Ishikawa (cell line): ENCODE results near the gene FCHSD2.

Source experiments
- CEBPB ChIP-seq: IDR thresholded peaks from 2 replicates; pipeline ENCODE4 v1.6.1; 2012
- CREB1 ChIP-seq: IDR thresholded peaks from 2 replicates; pipeline ENCODE4 v1.6.1; 2012; ENCODE audit warnings: low read depth
- EGR1 ChIP-seq: IDR thresholded peaks from 2 replicates; pipeline ENCODE4 v1.6.1; 2012
- EP300 ChIP-seq: IDR thresholded peaks from 2 replicates; pipeline ENCODE4 v1.6.1; 2012; ENCODE audit warnings: borderline replicate concordance
- FOXM1 ChIP-seq: IDR thresholded peaks from 2 replicates; pipeline ENCODE4 v1.6.1; 2012; ENCODE audit warnings: low read depth, borderline replicate concordance
- MAX ChIP-seq: IDR thresholded peaks from 2 replicates; pipeline ENCODE4 v1.6.1; 2012
- NFIC ChIP-seq: IDR thresholded peaks from 2 replicates; pipeline ENCODE4 v1.6.1; 2012
- RAD21 ChIP-seq: IDR thresholded peaks from 2 replicates; pipeline ENCODE4 v1.6.1; 2012; ENCODE audit warnings: low read depth
- TAF1 ChIP-seq: IDR thresholded peaks from 2 replicates; pipeline ENCODE4 v1.6.1; 2012; ENCODE audit warnings: low read depth, mild to moderate bottlenecking
- TCF12 ChIP-seq: IDR thresholded peaks from 2 replicates; pipeline ENCODE4 v1.6.1; 2012; ENCODE audit warnings: low read depth
- TEAD4 ChIP-seq: IDR thresholded peaks from 2 replicates; pipeline ENCODE4 v1.6.1; 2012
- USF1 ChIP-seq: IDR thresholded peaks from 2 replicates; pipeline ENCODE4 v1.6.1; 2012
- YY1 ChIP-seq: IDR thresholded peaks from 2 replicates; pipeline ENCODE4 v1.6.1; 2012; ENCODE audit warnings: low read depth
- ZBTB7A ChIP-seq: IDR thresholded peaks from 2 replicates; pipeline ENCODE4 v1.6.1; 2012; ENCODE audit warnings: low read depth
- TF ChIP-seq, protein P1 (sequence below): IDR thresholded peaks from 2 replicates; pipeline ENCODE4 v1.6.1; 2012; ENCODE audit warnings: low read depth, mild to moderate bottlenecking

FCHSD2 gene

DNA sequence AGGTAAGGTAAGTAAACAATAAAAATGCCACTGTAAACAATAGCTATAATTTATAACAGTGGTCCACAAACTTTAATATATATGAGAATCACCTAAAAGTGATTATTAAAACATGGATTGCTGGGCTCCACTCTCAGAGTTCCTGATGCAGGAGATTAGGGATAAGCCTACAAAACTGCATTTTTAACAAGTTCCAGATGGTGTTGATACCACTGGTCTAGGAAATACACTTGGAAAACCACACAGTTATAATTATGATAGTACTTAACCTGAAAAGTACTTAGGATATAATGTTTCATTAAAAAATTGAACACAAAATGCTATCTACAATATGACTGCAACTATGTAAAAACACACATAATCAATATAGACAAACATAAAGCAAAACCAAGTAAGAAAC, 20.4 kb downstream of the FCHSD2 start:
- no peak for TF ChIP-seq TAF1
- TF ChIP-seq EGR1, result no peak
- no peak for TF ChIP-seq CREB1
- TF ChIP-seq CEBPB, result no peak
- no peak for TF ChIP-seq NFIC
- no peak for TF ChIP-seq MAX
- TF ChIP-seq USF1, result no peak
- no peak for TF ChIP-seq ZBTB7A
- no peak for TF ChIP-seq FOXM1
- no peak for TF ChIP-seq EP300
- TF ChIP-seq TCF12, result no peak

GRCh38 chr11:73117071-73117470, 25.0 kb downstream of the FCHSD2 start:
- TF ChIP-seq TEAD4, result no peak

GRCh38 chr11:73116636-73117035, 25.5 kb downstream of the FCHSD2 start:
- TF ChIP-seq CREB1 (no peak), TAF1 (no peak), EP300 (no peak), CEBPB (no peak), RAD21 (no peak), ZBTB7A (no peak), NFIC (no peak), TEAD4 (no peak), FOXM1 (no peak), USF1 (no peak), MAX (no peak), TCF12 (no peak), YY1 (no peak), EGR1 (no peak)
- TF ChIP-seq, protein P1, sequence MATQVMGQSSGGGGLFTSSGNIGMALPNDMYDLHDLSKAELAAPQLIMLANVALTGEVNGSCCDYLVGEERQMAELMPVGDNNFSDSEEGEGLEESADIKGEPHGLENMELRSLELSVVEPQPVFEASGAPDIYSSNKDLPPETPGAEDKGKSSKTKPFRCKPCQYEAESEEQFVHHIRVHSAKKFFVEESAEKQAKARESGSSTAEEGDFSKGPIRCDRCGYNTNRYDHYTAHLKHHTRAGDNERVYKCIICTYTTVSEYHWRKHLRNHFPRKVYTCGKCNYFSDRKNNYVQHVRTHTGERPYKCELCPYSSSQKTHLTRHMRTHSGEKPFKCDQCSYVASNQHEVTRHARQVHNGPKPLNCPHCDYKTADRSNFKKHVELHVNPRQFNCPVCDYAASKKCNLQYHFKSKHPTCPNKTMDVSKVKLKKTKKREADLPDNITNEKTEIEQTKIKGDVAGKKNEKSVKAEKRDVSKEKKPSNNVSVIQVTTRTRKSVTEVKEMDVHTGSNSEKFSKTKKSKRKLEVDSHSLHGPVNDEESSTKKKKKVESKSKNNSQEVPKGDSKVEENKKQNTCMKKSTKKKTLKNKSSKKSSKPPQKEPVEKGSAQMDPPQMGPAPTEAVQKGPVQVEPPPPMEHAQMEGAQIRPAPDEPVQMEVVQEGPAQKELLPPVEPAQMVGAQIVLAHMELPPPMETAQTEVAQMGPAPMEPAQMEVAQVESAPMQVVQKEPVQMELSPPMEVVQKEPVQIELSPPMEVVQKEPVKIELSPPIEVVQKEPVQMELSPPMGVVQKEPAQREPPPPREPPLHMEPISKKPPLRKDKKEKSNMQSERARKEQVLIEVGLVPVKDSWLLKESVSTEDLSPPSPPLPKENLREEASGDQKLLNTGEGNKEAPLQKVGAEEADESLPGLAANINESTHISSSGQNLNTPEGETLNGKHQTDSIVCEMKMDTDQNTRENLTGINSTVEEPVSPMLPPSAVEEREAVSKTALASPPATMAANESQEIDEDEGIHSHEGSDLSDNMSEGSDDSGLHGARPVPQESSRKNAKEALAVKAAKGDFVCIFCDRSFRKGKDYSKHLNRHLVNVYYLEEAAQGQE, result no peak

GRCh38 chr11:73114835-73115220, 27.3 kb downstream of the FCHSD2 start:
- TF ChIP-seq CREB1 (no peak), YY1 (no peak), TAF1 (no peak), FOXM1 (no peak), TEAD4 (no peak), USF1 (no peak), EP300 (no peak), ZBTB7A (no peak), RAD21 (no peak), TCF12 (no peak), CEBPB (no peak), NFIC (no peak), EGR1 (no peak), MAX (no peak)
- TF ChIP-seq, protein P1, result no peak

GRCh38 chr11:73114110-73114834, 27.8 kb downstream of the FCHSD2 start:
- TF ChIP-seq CEBPB, result no peak
- TF ChIP-seq, protein P1, result no peak
- no peak for TF ChIP-seq TCF12
- TF ChIP-seq TAF1, result no peak
- TF ChIP-seq EGR1, result no peak
- TF ChIP-seq ZBTB7A, result no peak
